Heart left ventricle (tissue), 16 donors: ENCODE results near the gene RETN. TPM values are rescaled to one million over a fixed set of nuclear protein-coding genes. Genes with fewer than 3 reads are reported as not detected.
A peak's percentile ranks its signal among the peaks of the same experiment; 100 is the strongest.

ENCODE experiments used
- ATAC-seq, 4 donors: fragments of 200-7000 bp; cut with Tn5 transposase; one replicate each; pipeline ENCODE4 v1.9.1; 2020 to 2022; ENCODE audit warnings: moderate library complexity in 4 of 4, mild to moderate bottlenecking in 3 of 4, moderate number of reproducible peaks in 1 of 4
- DNase-seq, 5 donors: peaks; one replicate each; pipeline ENCODE4 v3.0.0-alpha.2; 2020
- H3K27ac ChIP-seq, 12 donors: fragments of 200-600 bp; sonication (generic) in 4 of 12; one replicate each; pipeline versions ENCODE4 v1.5.0 to v1.8.0; 2016 to 2022; ENCODE audit warnings: mild to moderate bottlenecking in 2 of 12
- H3K27me3 ChIP-seq, 9 donors: fragments of 200-600 bp; sonication (generic) in 2 of 9; one replicate each; pipeline versions ENCODE4 v1.5.1 to v1.8.0; 2016 to 2022; ENCODE audit warnings: mild to moderate bottlenecking in 3 of 9
- H3K36me3 ChIP-seq, 9 donors: fragments of 200-600 bp; sonication (generic) in 2 of 9; one replicate each; pipeline versions ENCODE4 v1.5.0 to v1.8.0; 2018 to 2022; ENCODE audit warnings: mild to moderate bottlenecking in 2 of 9
- H3K4me1 ChIP-seq, 12 donors: fragments of 200-600 bp; sonication (generic) in 4 of 12; one replicate each; pipeline versions ENCODE4 v1.5.0 to v1.8.0; 2016 to 2022; ENCODE audit warnings: mild to moderate bottlenecking in 3 of 12
- H3K4me3 ChIP-seq, 12 donors: fragments of 200-600 bp; sonication (generic) in 4 of 12; one replicate each; pipeline versions ENCODE4 v1.5.0 to v1.8.0; 2017 to 2022; ENCODE audit warnings: mild to moderate bottlenecking in 9 of 12, moderate library complexity in 4 of 12
- H3K9me3 ChIP-seq, 12 donors: fragments of 200-600 bp; sonication (generic) in 4 of 12; one replicate each; pipeline versions ENCODE4 v1.5.0 to v1.8.0; 2016 to 2022; ENCODE audit warnings: mild to moderate bottlenecking in 1 of 12
- CTCF ChIP-seq, 12 donors: fragments of 200-600 bp; sonication (generic) in 4 of 12; IDR thresholded peaks; one replicate each; pipeline versions ENCODE4 v1.5.0 to v1.8.0; 2018 to 2022; ENCODE audit warnings: antibody characterized with exemption in 12 of 12, mild to moderate bottlenecking in 5 of 12
- POLR2A ChIP-seq, 2 donors: fragments of 450-650 bp; IDR thresholded peaks; one replicate each; pipeline ENCODE4 v1.6.1; 2017; ENCODE audit warnings: antibody characterized with exemption in 2 of 2, mild to moderate bottlenecking in 2 of 2, moderate library complexity in 2 of 2
- WGBS, 4 donors: extraction: QIAGEN DNeasy Blood & Tissue Kit in 2 of 4; methylation state at CpG; one replicate each; pipeline versions ENCODE4 v1.1.5 to v1.1.7; 2013 to 2018; 5-methylcytosine and 5-hydroxymethylcytosine counted together
- intact Hi-C, 10 donors: fragments of 100-400 bp; cut with DNase I; formaldehyde crosslinking; loops; one replicate each; pipeline versions ENCODE4 v1.11.1 to v1.14.2; 2022
- polyA plus RNA-seq, 2 donors: library from polyadenylated mRNA; stranded (reverse); fragments of 200-250 nt; gene quantifications; one replicate each; pipeline ENCODE4 v1.2.3, GENCODE V29; 2013
- total RNA-seq, 9 donors: library from RNA; depleted of rRNA in 2 of 9; stranded (reverse); fragments of >200 nt in 2 of 9; fragmentation: NEBNext Ultra II Directional in 3 of 9; extraction: Animal tissue kit (Norgen Biotek cat#: 25700) in 3 of 9; gene quantifications; one replicate each; pipeline versions ENCODE4 v1.1.0 to v1.2.4, GENCODE V29; 2016 to 2023
- donor health status: ischemic (EF 13 %, LVEDD 7.1; RV severe dilation, severe dysfunction).
- donor health status: healthy with polysubstance abuse.
- donor health status: DM: no; HTN: yes; CAD: no.
- donor health status: DM: no; HTN: no; CAD: no.
- donor health status: ischemic (EF 25% LVEDD 6.9; RV normal size, moderate dysfunction).
- donor health status: ischemic (EF 25% LVEDD 5.7; RV mildly dilated, moderate dysfunction).
- donor health status: healthy.
- donor health status: DM: yes; HTN: yes; CAD: no.
- donor health status: ischemic (EF 35%, LVEDD 5.7; RV mildly dilated, moderate dysfunction).
- donor health status: nonischemic (EF 11% LVEDD 7.7; RV severe dilation, severe dysfunction).
- donor health status: DM: yes; HTN: yes; CAD: no.
- donor health status: PGD.
- donor health status: ischemic (EF 29% LVEDD 5.4; RV normal size, mild dysfunction).
- donor health status: nonischemic (EF 23%, LVEDD 6.1; RV moderate dilation, normal function).

The RETN gene
- total and polyA plus RNA-seq, 11 donors, result 2.6 to 9.2 (median 4.8) TPM; not detected in 8

- WGBS, 4 donors, result 91 to 93% (median 92%) methylated on average over 24 to 40 of the region's 40 CpGs
- Histone ChIP-seq H3K4me1 (peaks cover 3 to 56% (median 24%) of the 10 kb centered on the region in 12 donors), H3K27me3 (peaks cover 2 to 22% (median 12%) of the 10 kb centered on the region in 9 donors), H3K4me3 (no peak overlapping the region), H3K27ac (no peak overlapping the region), H3K36me3 (peaks cover 0 to 12% (median 0%) of the 10 kb centered on the region in 9 donors), H3K9me3 (no peaks in the 10 kb centered on the region)
- TF ChIP-seq CTCF (IDR thresholded peaks at IDR 0.05) (no peak), POLR2A (IDR thresholded peaks at IDR 0.05) (no peak)
- DNase-seq (no peak), ATAC-seq (no peak)
- intact Hi-C loops, result no loop called here
These were observed 36.3 kb upstream of the RETN start for GRCh38 chr19:7632340-7633203.

GRCh38 chr19:7633698-7634097 is 35.2 kb upstream of the RETN start, which contains the start of gene PCP2:
TSS of gene PCP2 (minus strand) at chr19:7633719. CDS start at chr19:7633457, 262 bp downstream.
- Histone ChIP-seq H3K4me3 (no peak within 1 kb of the TSS), H3K36me3 (peaks cover 0 to 12% (median 0%) of the 10 kb centered on the region in 9 donors), H3K4me1 (peaks cover 3 to 47% (median 13%) of the 10 kb centered on the region in 12 donors), H3K27ac (no peak within 1 kb of the TSS), H3K27me3 (peaks cover 2 to 33% (median 16%) of the 10 kb centered on the region in 9 donors), H3K9me3 (no peaks in the 10 kb centered on the region)
- TF ChIP-seq CTCF (IDR thresholded peaks at IDR 0.05) (no peak), POLR2A (IDR thresholded peaks at IDR 0.05) (no peak)
- WGBS, 4 donors, result 37 to 65% (median 45%) methylated on average over 1 to 2 of the region's 2 CpGs; no CpG with 5 or more reads in 1 of the 4 donors
- ATAC-seq (no peak), DNase-seq (no peak)
- intact Hi-C loops, result no loop called here

GRCh38 chr19:7635670-7636069 is 33.2 kb upstream of the RETN start:
- H3K27me3 ChIP-seq, result peaks cover 2 to 38% (median 17%) of the 10 kb centered on the region in 9 donors
- intact Hi-C loops, result no loop called here
- peaks cover 0 to 36% (median 5%) of the 10 kb centered on the region in 12 donors for H3K4me1 ChIP-seq
- no peaks in the 10 kb centered on the region for H3K9me3 ChIP-seq
- no peak overlapping the region for H3K27ac ChIP-seq
- 34 to 49% (median 40%) methylated on average over 6 of the region's 6 CpGs for WGBS, 4 donors
- TF ChIP-seq POLR2A (IDR thresholded peaks at IDR 0.05), result no peak
- no peak for TF ChIP-seq CTCF (IDR thresholded peaks at IDR 0.05)
- ATAC-seq, result peak in 1 of 4 donors; percentile 25
- no peak for DNase-seq
- peaks cover 0 to 12% (median 0%) of the 10 kb centered on the region in 9 donors for H3K36me3 ChIP-seq
- H3K4me3 ChIP-seq, result no peak overlapping the region

- TF ChIP-seq POLR2A (IDR thresholded peaks at IDR 0.05), result no peak
- Histone ChIP-seq H3K4me1 (peaks cover 0 to 29% (median 0%) of the 10 kb centered on the region in 12 donors), H3K9me3 (no peaks in the 10 kb centered on the region), H3K36me3 (peaks cover 0 to 12% (median 0%) of the 10 kb centered on the region in 9 donors), H3K27me3 (peaks cover 2 to 38% (median 17%) of the 10 kb centered on the region in 9 donors), H3K27ac (peak overlapping the region in 1 of 12 donors; percentile 90), H3K4me3 (peak overlapping the region in 5 of 12 donors; percentile 35 to 75 (median 42))
- intact Hi-C loops, result no loop called here
- 61 to 71% (median 67%) methylated on average over 7 to 16 of the region's 16 CpGs for WGBS, 4 donors
- no peak for ATAC-seq
- DNase-seq, result peak in 2 of 5 donors; percentile 9 to 49
These were observed 32.5 kb upstream of the RETN start for GRCh38 chr19:7636317-7636690.
